Stimulated activated naive B cell treated with anti-CD40 and anti-IgM and Interleukin-4, amounts not matched to agents 10 μg/mL and 1 μg/mL and 100 μg/mL, for 72 hours (primary cell): ENCODE results near the gene TSHZ2.
"Not testable (repeated sequence)": the region's sequence is repeated elsewhere in the genome, so short reads cannot be mapped to it uniquely, and the experiment has no call there.

ENCODE experiments used
- ATAC-seq, 2 donors: fragments of 150-1000 bp; cut with Tn5 transposase; replicated peaks; 2 replicates each; pipeline ENCODE4 v1.10.0; 2021; ENCODE audit warnings: moderate library complexity in 1 of 2
- DNase-seq: peaks from one replicate; pipeline ENCODE4 v3.0.0; 2021
- H3K27ac Mint-ChIP-seq: one replicate; pipeline ENCODE4 v1.8.0; 2022; ENCODE audit warnings: mild to moderate bottlenecking, mixed read lengths
- H3K27me3 Mint-ChIP-seq, 2 donors: one replicate each; pipeline ENCODE4 v1.8.0; 2022; ENCODE audit warnings: mixed read lengths in 2 of 2
- H3K36me3 Mint-ChIP-seq, 2 donors: one replicate each; pipeline ENCODE4 v1.8.0; 2022; ENCODE audit warnings: mixed read lengths in 2 of 2, mild to moderate bottlenecking in 1 of 2
- H3K4me1 Mint-ChIP-seq, 2 donors: one replicate each; pipeline ENCODE4 v1.8.0; 2022; ENCODE audit warnings: mixed read lengths in 2 of 2, mild to moderate bottlenecking in 1 of 2
- H3K4me3 Mint-ChIP-seq, 2 donors: one replicate each; pipeline ENCODE4 v1.8.0; 2022; ENCODE audit warnings: mild to moderate bottlenecking in 2 of 2, mixed read lengths in 2 of 2, moderate library complexity in 1 of 2
- H3K9me3 Mint-ChIP-seq, 2 donors: one replicate each; pipeline ENCODE4 v1.8.0; 2022; ENCODE audit warnings: mixed read lengths in 2 of 2, mild to moderate bottlenecking in 1 of 2

Gene TSHZ2

DNA sequence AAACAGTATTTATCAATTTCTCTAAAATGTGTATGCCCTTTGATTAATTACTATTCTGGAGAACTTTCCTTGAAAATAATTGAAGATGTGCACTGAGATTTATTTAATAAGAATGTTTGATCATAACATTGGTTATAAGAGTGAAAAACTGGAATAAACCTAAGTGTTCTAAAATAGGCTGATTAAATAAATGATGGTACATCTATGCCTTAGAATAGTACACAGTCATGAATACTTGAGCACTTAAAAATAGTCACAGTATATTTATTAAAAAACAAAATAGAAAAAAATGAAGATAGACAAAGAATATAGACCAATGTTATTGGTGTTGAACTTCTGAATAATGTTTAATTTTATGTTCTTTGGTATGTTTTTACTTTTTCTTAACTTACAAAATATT, 528.5 kb downstream of the TSHZ2 start:
- Mint-ChIP-seq H3K4me1 (no peaks in the 10 kb centered on the region), H3K36me3 (no peaks in the 10 kb centered on the region), H3K27ac (no peak overlapping the region), H3K9me3 (peaks cover 0 to 3% of the 10 kb centered on the region in 2 donors), H3K27me3 (peaks cover 22 to 32% of the 10 kb centered on the region in 2 donors), H3K4me3 (no peak overlapping the region)
- DNase-seq, result no peak
- ATAC-seq, result no peak

GRCh38 chr20:53502820-53503219, 530.7 kb downstream of the TSHZ2 start:
- Mint-ChIP-seq H3K27ac (no peak overlapping the region), H3K4me3 (no peak overlapping the region), H3K9me3 (no peaks in the 10 kb centered on the region), H3K4me1 (no peaks in the 10 kb centered on the region), H3K36me3 (no peaks in the 10 kb centered on the region), H3K27me3 (peaks cover 5 to 13% of the 10 kb centered on the region in 2 donors)
- DNase-seq, result no peak
- no peak for ATAC-seq

DNA sequence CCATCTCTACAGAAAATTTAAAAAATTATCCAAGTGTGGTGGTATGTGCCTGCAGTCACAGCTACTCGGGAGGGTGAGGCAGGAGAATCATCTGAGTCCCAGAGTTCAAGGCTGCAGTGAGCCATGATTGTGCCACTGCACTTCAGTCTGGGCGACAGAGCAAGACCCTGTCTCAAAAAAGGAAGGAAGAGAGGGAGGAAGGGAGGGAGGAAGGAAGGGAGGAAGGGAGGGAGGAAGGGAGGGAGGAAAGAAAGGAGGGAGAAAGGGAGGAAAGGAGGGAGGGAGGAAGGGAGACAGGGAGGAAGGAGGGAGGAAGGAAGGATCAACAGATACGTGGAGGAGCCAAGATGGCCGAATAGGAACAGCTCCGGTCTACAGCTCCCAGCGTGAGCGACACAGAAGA, 531.4 kb downstream of the TSHZ2 start:
- ATAC-seq, result no peak
- H3K9me3 Mint-ChIP-seq, result no peaks in the 10 kb centered on the region
- no peak overlapping the region for H3K27ac Mint-ChIP-seq

DNA sequence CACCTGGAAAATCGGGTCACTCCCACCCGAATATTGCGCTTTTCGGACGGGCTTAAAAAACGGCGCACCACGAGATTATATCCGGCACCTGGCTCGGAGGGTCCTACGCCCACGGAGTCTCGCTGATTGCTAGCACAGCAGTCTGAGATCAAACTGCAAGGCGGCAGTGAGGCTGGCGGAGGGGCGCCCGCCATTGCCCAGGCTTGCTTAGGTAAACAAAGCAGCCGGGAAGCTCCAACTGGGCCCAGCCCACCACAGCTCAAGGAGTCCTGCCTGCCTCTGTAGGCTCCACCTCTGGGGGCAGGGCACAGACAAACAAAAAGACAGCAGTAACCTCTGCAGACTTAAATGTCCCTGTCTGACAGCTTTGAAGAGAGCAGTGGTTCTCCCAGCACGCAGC, 531.9 kb downstream of the TSHZ2 start:
- not testable (repeated sequence) for DNase-seq, H3K27ac Mint-ChIP-seq, H3K4me1 Mint-ChIP-seq, H3K4me3 Mint-ChIP-seq, H3K9me3 Mint-ChIP-seq, H3K36me3 Mint-ChIP-seq, ATAC-seq, H3K27me3 Mint-ChIP-seq

More for the DNA sequence above, 531.4 kb downstream of the TSHZ2 start:
- DNase-seq, result no peak
- H3K4me3 Mint-ChIP-seq, result no peak overlapping the region
- H3K4me1 Mint-ChIP-seq, result no peaks in the 10 kb centered on the region
- H3K36me3 Mint-ChIP-seq, result no peaks in the 10 kb centered on the region
- H3K27me3 Mint-ChIP-seq, result peaks cover 0 to 7% of the 10 kb centered on the region in 2 donors

DNA sequence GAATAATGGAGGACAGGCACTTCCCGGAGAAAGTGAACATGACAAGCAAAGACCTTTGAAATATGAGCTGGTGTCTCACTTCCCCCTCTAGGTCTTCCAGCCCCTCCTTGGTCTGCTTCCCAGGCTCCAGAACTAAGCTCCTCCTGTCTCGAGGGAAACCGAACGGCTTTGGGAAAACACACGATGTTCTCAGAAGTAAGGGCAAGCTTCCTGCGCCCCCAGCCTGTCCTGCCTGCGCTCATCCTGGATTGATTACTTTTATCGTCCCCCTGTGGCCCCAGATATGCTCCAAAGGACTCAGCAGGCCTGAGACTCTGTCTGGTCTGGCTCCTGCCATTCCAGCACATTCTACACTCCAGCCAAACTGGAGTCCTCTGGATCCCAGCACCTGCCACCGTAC, 538.1 kb downstream of the TSHZ2 start:
- Mint-ChIP-seq H3K9me3 (peaks cover 0 to 2% of the 10 kb centered on the region in 2 donors), H3K27ac (no peak overlapping the region), H3K4me3 (no peak overlapping the region), H3K4me1 (no peaks in the 10 kb centered on the region), H3K36me3 (no peaks in the 10 kb centered on the region), H3K27me3 (no peaks in the 10 kb centered on the region)
- DNase-seq (no peak), ATAC-seq (no peak)

DNA sequence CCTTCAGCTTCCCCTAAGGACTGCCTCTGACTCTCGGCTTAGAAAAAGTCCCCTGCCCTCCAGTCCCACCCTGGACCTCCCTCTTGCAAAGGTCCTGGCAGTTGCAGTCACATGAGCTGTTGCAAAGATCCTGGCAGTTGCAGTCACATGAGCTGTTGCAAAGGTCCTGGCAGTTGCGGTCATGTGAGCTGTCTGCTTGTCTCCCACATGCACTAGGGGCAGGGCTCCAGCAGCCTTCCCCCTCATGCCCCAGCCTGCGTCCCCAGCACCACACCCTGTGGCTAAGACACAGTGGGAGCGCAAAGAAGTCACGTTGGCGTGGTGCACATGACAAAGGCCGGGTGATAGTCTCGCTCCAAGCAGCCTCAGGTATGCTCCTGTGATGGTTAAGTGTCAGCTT, 538.5 kb downstream of the TSHZ2 start:
- DNase-seq (no peak), ATAC-seq (no peak)
- Mint-ChIP-seq H3K4me3 (no peak overlapping the region), H3K27me3 (no peaks in the 10 kb centered on the region), H3K27ac (no peak overlapping the region), H3K9me3 (peaks cover 0 to 2% of the 10 kb centered on the region in 2 donors), H3K36me3 (no peaks in the 10 kb centered on the region), H3K4me1 (no peaks in the 10 kb centered on the region)

- no peaks in the 10 kb centered on the region for H3K4me1 Mint-ChIP-seq
- H3K9me3 Mint-ChIP-seq, result peaks cover 0 to 2% of the 10 kb centered on the region in 2 donors
- no peak overlapping the region for H3K4me3 Mint-ChIP-seq
- DNase-seq (no peak), ATAC-seq (no peak)
- no peaks in the 10 kb centered on the region for H3K36me3 Mint-ChIP-seq
- no peak overlapping the region for H3K27ac Mint-ChIP-seq
- peaks cover 0 to 4% of the 10 kb centered on the region in 2 donors for H3K27me3 Mint-ChIP-seq
These were observed 539.9 kb downstream of the TSHZ2 start for GRCh38 chr20:53512076-53512475.

GRCh38 chr20:53513168-53513488, 541.0 kb downstream of the TSHZ2 start:
- ATAC-seq (no peak), DNase-seq (no peak)
- no peaks in the 10 kb centered on the region for H3K36me3 Mint-ChIP-seq
- H3K4me1 Mint-ChIP-seq, result no peaks in the 10 kb centered on the region
- peaks cover 0 to 2% of the 10 kb centered on the region in 2 donors for H3K9me3 Mint-ChIP-seq
- H3K27me3 Mint-ChIP-seq, result peaks cover 0 to 4% of the 10 kb centered on the region in 2 donors
- H3K27ac Mint-ChIP-seq, result no peak overlapping the region
- no peak overlapping the region for H3K4me3 Mint-ChIP-seq

- Mint-ChIP-seq H3K4me1 (no peaks in the 10 kb centered on the region), H3K27ac (no peak overlapping the region), H3K27me3 (peaks cover 0 to 4% of the 10 kb centered on the region in 2 donors), H3K9me3 (peaks cover 0 to 2% of the 10 kb centered on the region in 2 donors), H3K36me3 (no peaks in the 10 kb centered on the region), H3K4me3 (no peak overlapping the region)
- DNase-seq (no peak), ATAC-seq (no peak)
These were observed 541.5 kb downstream of the TSHZ2 start for GRCh38 chr20:53513489-53514298.

- peaks cover 0 to 4% of the 10 kb centered on the region in 2 donors for H3K27me3 Mint-ChIP-seq
- DNase-seq, result no peak
- H3K9me3 Mint-ChIP-seq, result peaks cover 0 to under 1% of the 10 kb centered on the region in 2 donors
These were observed 543.6 kb downstream of the TSHZ2 start for GRCh38 chr20:53515749-53516148.

DNA sequence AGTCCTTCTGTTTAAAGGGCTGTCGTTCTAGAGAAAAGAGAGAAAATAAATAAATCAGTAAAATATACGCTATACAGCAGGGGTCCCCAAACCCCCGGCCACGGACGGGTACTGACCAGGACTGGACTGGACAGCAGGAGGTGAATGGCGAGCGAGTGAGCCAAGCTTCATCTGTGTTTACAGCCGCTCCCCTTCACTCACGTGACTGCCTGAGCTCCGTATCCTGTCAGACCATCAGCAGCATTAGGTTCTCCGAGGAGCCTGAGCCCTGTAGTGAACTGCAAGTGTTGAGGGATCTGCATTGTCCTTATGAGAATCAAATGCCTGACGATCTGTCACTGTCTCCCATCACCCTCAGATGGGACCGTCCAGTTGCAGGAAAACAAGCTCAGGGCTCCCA, 545.0 kb downstream of the TSHZ2 start:
- peaks cover 4% of the 10 kb centered on the region in 2 donors for H3K27me3 Mint-ChIP-seq
- ATAC-seq, result no peak
- H3K36me3 Mint-ChIP-seq, result no peaks in the 10 kb centered on the region
- no peaks in the 10 kb centered on the region for H3K9me3 Mint-ChIP-seq
- no peak overlapping the region for H3K4me3 Mint-ChIP-seq
- H3K27ac Mint-ChIP-seq, result no peak overlapping the region
- DNase-seq, result no peak
- H3K4me1 Mint-ChIP-seq, result no peaks in the 10 kb centered on the region

More at GRCh38 chr20:53515749-53516148, 543.6 kb downstream of the TSHZ2 start:
- Mint-ChIP-seq H3K4me3 (no peak overlapping the region), H3K27ac (no peak overlapping the region), H3K4me1 (no peaks in the 10 kb centered on the region), H3K36me3 (no peaks in the 10 kb centered on the region)
- no peak for ATAC-seq

- H3K27ac Mint-ChIP-seq, H3K4me3 Mint-ChIP-seq, DNase-seq, H3K36me3 Mint-ChIP-seq, H3K27me3 Mint-ChIP-seq, ATAC-seq, H3K9me3 Mint-ChIP-seq, H3K4me1 Mint-ChIP-seq: not testable (repeated sequence)
These were observed 549.3 kb downstream of the TSHZ2 start for GRCh38 chr20:53521421-53521820.

- Mint-ChIP-seq H3K27ac (no peak overlapping the region), H3K4me3 (no peak overlapping the region), H3K4me1 (no peaks in the 10 kb centered on the region), H3K9me3 (no peaks in the 10 kb centered on the region), H3K27me3 (peaks cover 4% of the 10 kb centered on the region in 2 donors), H3K36me3 (no peaks in the 10 kb centered on the region)
- no peak for DNase-seq
- ATAC-seq, result no peak
These were observed 549.9 kb downstream of the TSHZ2 start for GRCh38 chr20:53522026-53522425.

- peaks cover 4 to 9% of the 10 kb centered on the region in 2 donors for H3K27me3 Mint-ChIP-seq
- no peak overlapping the region for H3K27ac Mint-ChIP-seq
- H3K36me3 Mint-ChIP-seq, result no peaks in the 10 kb centered on the region
- DNase-seq, result no peak
- H3K4me3 Mint-ChIP-seq, result no peak overlapping the region
- H3K9me3 Mint-ChIP-seq, result no peaks in the 10 kb centered on the region
- ATAC-seq, result no peak
- no peaks in the 10 kb centered on the region for H3K4me1 Mint-ChIP-seq
These were observed 550.5 kb downstream of the TSHZ2 start for GRCh38 chr20:53522696-53523095.

DNA sequence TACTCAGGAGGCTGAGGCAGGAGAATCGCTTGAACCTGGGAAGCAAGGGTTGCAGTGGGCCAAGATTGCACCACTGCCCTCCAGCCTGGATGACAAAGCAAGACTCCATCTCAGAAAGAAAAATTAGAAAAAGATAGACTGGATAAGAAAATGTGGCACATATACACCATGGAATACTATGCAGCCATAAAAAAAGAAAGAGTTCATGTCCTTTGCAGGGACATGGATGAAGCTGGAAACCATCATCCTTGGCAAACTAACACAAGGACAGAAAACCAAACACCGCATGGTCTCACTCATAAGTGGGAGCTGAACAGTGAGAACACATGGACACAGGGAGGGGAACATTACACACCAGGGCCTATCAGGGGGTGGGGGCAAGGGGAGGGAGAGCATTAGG, 551.5 kb downstream of the TSHZ2 start:
- not testable (repeated sequence) for H3K4me1 Mint-ChIP-seq, H3K4me3 Mint-ChIP-seq, DNase-seq, H3K27ac Mint-ChIP-seq, H3K27me3 Mint-ChIP-seq, H3K36me3 Mint-ChIP-seq, ATAC-seq, H3K9me3 Mint-ChIP-seq
